Fibroblast of gingiva (primary cell): ENCODE measurements around the gene PHLPP2.

Experiments used
- DNase-seq: peaks from one replicate; pipeline ENCODE4 v3.0.0-alpha.2; 2011; ENCODE audit warnings: low read depth

Gene PHLPP2

GRCh38 chr16:71724320-71724751 is at the start of gene PHLPP2:
PHLPP2 (minus strand) TSS chr16:71724701; CDS start chr16:71714795, 9,906 bp downstream.
- no peak for DNase-seq

- no peak for DNase-seq
Measured at GRCh38 chr16:71771571-71771970, 47.1 kb upstream of the PHLPP2 start.

GRCh38 chr16:71769222-71769621 is 44.7 kb upstream of the PHLPP2 start:
- DNase-seq, result peak; percentile 4

GRCh38 chr16:71767060-71767900 is 42.8 kb upstream of the PHLPP2 start:
- no peak for DNase-seq

GRCh38 chr16:71762186-71762585 is 37.7 kb upstream of the PHLPP2 start:
- DNase-seq, result no peak

GRCh38 chr16:71761097-71761496 is 36.6 kb upstream of the PHLPP2 start:
- DNase-seq, result no peak

- DNase-seq, result no peak
Measured at GRCh38 chr16:71758293-71758760, 33.8 kb upstream of the PHLPP2 start.

GRCh38 chr16:71754652-71755051 is 30.2 kb upstream of the PHLPP2 start:
- no peak for DNase-seq

GRCh38 chr16:71754108-71754507 is 29.6 kb upstream of the PHLPP2 start:
- DNase-seq, result no peak

- no peak for DNase-seq
Measured at GRCh38 chr16:71748226-71748625, 23.7 kb upstream of the PHLPP2 start.

GRCh38 chr16:71746442-71747046 is 22.0 kb upstream of the PHLPP2 start:
- peak; percentile 42 for DNase-seq

GRCh38 chr16:71738855-71739254 is 14.4 kb upstream of the PHLPP2 start:
- DNase-seq, result no peak

GRCh38 chr16:71737501-71737900 is 13.0 kb upstream of the PHLPP2 start:
- peak; percentile 7 for DNase-seq

- DNase-seq, result no peak
Measured at GRCh38 chr16:71734511-71734910, 10.0 kb upstream of the PHLPP2 start.

- no peak for DNase-seq
Measured at GRCh38 chr16:71732587-71732986, 8.1 kb upstream of the PHLPP2 start.

- DNase-seq, result no peak
Measured at GRCh38 chr16:71727551-71728324, 3.2 kb upstream of the PHLPP2 start.

- no peak for DNase-seq
Measured at GRCh38 chr16:71726476-71727315, 2.2 kb upstream of the PHLPP2 start.

- DNase-seq, result peak; percentile 49
Measured at GRCh38 chr16:71723537-71724319, 773 bp downstream of the PHLPP2 start.

- DNase-seq, result peak; percentile 73
Measured at GRCh38 chr16:71722801-71723536, 1.5 kb downstream of the PHLPP2 start.
